GM18870 (cell line): ENCODE results near the gene HAUS1.
A peak's percentile ranks its signal among the peaks of the same experiment; 100 is the strongest.
"Not testable (repeated sequence)": the region's sequence is repeated elsewhere in the genome, so short reads cannot be mapped to it uniquely, and the experiment has no call there.

Experiments used
- ATAC-seq: cut with Tn5 transposase; IDR thresholded peaks from one replicate; pipeline ENCODE4 v1.9.1; 2021; ENCODE audit warnings: moderate library complexity; ENCODE audit not compliant: unreplicated experiment

The HAUS1 gene

GRCh38 chr18:46088501-46088900 lies 15.7 kb upstream of the HAUS1 start:
- not testable (repeated sequence) for ATAC-seq

GRCh38 chr18:46095532-46095931 lies 8.7 kb upstream of the HAUS1 start:
- no peak for ATAC-seq

- ATAC-seq = no peak
These were observed 7.4 kb upstream of the HAUS1 start for GRCh38 chr18:46096651-46097300.

DNA sequence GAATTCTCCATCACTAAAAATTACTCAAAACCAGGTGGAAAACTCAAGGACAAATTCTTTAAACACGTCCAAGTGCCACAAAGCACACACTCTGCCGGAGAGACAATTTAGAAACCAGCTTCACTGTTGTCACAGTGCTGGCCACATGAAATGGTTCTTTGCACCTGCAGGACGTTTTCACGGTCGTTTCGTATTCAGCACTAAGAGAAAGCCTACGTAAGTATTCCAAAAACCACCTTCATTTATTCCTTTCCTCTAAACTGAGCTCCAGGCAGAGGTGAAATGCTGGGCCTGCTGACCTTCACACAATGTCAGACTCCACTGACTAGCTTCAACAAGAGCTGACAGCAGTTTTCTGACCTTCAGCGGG lies 6.8 kb upstream of the HAUS1 start:
- ATAC-seq = no peak

- peak; percentile 72 for ATAC-seq
These were observed 6.2 kb upstream of the HAUS1 start, which contains the start of gene ATP5F1A for GRCh38 chr18:46097801-46098615. ATP5F1A (minus strand) TSS chr18:46098296; CDS start chr18:46098231, 65 bp downstream.

DNA sequence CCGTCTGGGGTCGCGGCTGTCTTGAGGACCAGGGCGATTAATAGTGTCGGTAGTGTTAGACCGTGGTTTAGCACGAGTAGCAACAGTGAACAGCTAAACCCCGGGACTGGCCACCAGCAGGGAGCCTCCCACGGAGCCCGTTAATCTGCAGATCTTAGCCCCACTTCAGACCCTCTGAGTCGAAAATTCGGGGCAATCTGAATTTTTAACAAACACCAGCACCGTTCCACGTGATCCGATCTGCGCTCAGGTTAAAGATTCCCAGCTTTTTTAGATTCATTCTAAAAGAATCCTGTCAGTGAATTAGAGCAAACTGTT lies 5.6 kb upstream of the HAUS1 start:
- no peak for ATAC-seq

GRCh38 chr18:46099463-46099862 lies 4.7 kb upstream of the HAUS1 start:
- no peak for ATAC-seq

DNA sequence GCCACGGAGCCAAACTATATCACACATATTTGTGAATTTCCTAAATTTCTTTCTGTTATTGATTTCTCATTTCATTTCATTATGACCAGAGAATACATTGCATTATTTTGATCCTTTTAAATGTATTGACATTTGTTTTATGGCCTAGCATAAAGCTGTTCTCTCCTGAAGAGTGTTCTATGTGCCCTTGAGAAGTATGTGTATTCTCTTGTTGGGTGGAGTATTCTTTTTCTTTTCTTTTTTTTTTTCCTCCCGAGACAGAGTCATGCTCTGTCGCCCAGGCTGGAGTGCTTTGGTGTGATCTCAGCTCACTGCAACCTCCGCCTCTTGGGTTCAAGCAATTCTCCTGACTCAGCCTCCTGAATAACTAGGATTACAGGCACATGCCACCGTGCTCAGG lies 5.2 kb downstream of the HAUS1 start:
- ATAC-seq = no peak

DNA sequence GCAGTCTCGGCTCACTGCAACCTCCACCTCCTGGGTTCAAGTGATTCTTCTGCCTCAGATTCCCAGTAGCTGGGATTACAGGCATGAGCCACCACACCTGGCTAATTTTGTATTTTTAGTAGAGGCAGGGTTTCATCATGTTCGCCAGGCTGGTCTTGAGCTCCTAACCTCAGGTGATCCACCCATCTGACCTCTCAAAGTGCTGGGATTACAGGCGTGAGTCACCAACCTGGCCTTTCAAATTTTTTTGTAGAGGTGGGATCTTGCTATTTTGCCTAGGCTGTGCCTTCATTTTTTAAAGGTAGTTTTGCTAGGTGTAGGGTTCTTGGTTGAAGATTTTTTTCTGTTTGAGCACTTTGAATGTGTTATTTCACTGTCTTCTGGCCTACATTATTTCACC lies 6.2 kb downstream of the HAUS1 start:
- no peak for ATAC-seq

GRCh38 chr18:46113751-46114150 lies 9.6 kb downstream of the HAUS1 start:
- no peak for ATAC-seq

DNA sequence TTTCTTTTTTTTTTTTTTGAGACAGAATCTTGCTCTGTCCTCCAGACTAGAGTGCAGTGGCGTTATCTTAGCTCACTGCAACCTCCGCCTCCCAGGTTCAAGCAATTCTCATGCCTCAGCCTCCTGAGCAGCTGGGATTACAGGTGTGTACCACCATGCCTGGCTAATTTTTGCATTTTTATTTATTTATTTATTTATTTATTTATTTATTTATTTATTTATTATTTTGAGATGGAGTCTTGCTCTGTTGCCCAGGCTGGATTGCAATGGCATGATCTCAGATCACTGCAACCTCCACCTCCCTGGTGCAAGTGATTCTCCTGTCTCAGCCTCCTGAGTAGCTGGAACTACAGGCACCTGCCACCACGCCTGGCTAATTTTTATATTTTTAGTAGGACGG lies 22.4 kb downstream of the HAUS1 start:
- ATAC-seq = not testable (repeated sequence)

DNA sequence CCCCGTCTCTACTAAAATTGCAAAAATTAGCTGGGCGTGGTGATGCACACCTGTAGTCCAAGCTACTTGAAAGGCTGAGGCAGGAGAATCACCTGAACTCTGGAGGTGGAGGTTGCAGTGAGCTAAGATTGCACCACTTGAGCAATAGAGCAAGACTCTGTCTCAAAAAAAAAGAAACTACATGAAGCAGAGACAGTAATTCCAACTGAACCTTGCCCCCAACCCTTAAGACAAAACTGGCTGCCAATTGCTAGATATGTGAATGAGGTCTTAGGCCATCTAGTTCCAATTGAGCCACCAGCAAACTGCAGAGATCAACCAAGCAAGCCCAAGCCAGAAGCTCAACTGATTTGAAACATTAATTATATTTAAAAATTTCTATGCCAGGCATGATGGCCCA lies 25.9 kb downstream of the HAUS1 start:
- no peak for ATAC-seq

GRCh38 chr18:46130549-46130948 lies 26.4 kb downstream of the HAUS1 start:
- ATAC-seq = not testable (repeated sequence)

- no peak for ATAC-seq
These were observed 29.3 kb downstream of the HAUS1 start for GRCh38 chr18:46133534-46133933.

DNA sequence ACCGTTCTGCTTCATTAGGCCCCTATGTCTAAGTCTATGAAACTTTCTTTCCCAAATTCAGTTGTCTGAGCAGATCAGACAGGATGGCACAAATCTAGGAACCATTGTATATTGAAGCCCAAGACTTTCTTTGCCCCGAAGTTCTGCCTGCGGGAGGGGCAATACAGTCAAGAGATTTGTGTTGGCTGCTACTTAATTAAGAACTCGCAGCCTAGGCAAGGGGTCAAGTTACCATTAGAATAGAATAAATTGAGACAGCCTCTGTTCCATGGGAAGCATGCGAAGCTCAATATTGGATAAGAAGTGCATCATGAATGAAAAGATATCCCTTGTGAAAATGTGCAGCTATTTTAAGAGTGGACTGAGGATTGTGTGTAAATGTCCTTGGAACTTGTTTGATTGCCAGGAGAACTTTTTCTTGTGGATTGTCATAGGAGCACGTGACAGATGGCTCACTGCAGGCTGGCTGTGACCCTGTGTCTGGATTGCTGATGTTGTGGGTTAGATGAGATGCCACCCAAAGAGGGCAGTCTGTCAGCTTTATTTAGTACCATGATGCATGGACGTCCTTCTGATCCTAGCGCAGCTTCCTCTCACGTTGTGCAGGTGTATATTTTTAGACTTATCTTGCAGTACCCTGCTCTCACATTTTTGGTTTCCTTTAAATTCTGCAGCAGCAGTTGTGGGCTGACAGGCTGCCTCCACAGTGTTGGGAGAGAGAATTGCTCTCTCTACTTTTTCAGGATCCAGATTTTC lies 30.9 kb downstream of the HAUS1 start:
- no peak for ATAC-seq

- ATAC-seq = no peak
These were observed 36.0 kb downstream of the HAUS1 start for GRCh38 chr18:46140173-46140572.

GRCh38 chr18:46141199-46141598 lies 37.0 kb downstream of the HAUS1 start:
- no peak for ATAC-seq

GRCh38 chr18:46148810-46149209 lies 44.6 kb downstream of the HAUS1 start:
- no peak for ATAC-seq

DNA sequence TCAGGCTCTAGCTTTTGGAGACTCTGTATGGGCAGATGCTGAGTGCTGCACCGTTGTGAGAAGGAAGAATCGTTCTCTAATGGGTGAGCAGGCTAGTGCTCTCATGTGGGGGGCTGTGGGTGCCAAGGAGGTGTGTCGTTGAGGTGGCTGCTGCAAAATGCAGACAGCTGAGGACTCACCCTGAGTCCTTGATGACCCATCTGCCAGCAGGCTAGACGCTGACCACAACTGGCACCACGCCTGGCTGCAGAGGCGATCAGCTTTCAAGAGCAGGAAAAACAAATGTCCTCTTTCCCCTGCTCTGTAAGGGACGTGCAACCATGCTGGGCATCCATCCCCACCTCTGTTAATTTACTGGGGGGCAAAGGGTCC lies 48.2 kb downstream of the HAUS1 start:
- ATAC-seq = no peak

DNA sequence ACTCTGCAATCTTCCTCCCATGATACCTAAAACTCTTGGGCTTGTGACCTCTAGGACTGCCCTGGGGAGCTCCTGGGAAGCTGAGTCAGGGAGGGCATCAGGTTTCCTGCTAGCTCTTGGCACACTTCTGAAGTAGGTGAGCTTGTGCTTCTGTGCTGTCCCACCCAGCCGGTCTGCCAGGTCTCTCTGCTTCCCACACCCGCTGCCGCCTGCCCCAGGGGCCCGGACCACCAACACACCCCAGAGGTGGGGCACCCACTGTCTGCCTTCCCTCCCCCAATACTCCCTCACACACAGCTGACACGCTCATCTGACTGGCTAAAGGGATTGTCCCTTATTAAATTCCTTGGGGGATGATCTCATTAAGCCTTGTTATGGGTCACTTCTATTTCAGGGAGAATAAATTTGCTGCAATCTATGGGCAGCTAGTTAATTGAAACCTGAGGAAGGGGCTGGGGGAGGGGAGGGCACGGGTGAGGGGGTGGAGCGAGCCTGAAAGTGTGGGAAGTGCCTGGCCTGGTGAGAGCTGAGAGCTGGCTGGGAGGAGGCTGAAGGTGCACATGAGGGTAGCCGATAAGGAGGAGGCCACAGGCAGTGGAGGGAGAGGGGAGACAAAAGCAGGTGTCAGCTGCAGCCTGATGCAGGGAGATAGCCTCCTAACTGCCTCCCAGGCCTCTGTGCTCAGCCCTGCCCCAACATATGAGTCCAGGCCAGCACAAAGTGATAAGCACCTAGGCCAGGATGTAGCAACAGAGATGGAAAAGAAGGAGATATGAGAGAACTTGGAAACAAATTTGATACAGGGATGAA lies 48.8 kb downstream of the HAUS1 start:
- no peak for ATAC-seq

- ATAC-seq = no peak
These were observed 51.5 kb downstream of the HAUS1 start for GRCh38 chr18:46155641-46156051.
